MG63 (cell line): Measurements from ENCODE around the gene AGT. TPM values are rescaled to one million over a fixed set of nuclear protein-coding genes. Genes with fewer than 3 reads are reported as not detected.

Source experiments
- DNase-seq: peaks from one replicate; pipeline ENCODE4 v3.0.0-alpha.2; 2020
- H3K27me3 ChIP-seq: fragments of 250-450 bp; sonication (Bioruptor Pico); 2 replicates; pipeline ENCODE4 v1.5.1; 2020; ENCODE audit warnings: mild to moderate bottlenecking, moderate library complexity
- H3K36me3 ChIP-seq: fragments of 250-450 bp; sonication (Bioruptor Pico); 2 replicates; pipeline ENCODE4 v1.5.1; 2020; ENCODE audit warnings: mild to moderate bottlenecking, moderate library complexity
- H3K4me3 ChIP-seq: fragments of 250-450 bp; sonication (Bioruptor Pico); 2 replicates; pipeline ENCODE4 v1.5.1; 2020; ENCODE audit warnings: mild to moderate bottlenecking, moderate library complexity
- H3K9me3 ChIP-seq: fragments of 250-450 bp; sonication (Bioruptor Pico); 2 replicates; pipeline ENCODE4 v1.5.1; 2020; ENCODE audit warnings: mild to moderate bottlenecking, moderate library complexity
- total RNA-seq: library from RNA; depleted of rRNA; stranded (reverse); fragments of >200 nt; shearing (Covaris generic); gene quantifications from 2 replicates; pipeline ENCODE4 v1.2.3, GENCODE V29; 2014; ENCODE audit warnings: low replicate concordance

The AGT gene
- total RNA-seq, 1 experiment from 2014 or later: not detected

DNA sequence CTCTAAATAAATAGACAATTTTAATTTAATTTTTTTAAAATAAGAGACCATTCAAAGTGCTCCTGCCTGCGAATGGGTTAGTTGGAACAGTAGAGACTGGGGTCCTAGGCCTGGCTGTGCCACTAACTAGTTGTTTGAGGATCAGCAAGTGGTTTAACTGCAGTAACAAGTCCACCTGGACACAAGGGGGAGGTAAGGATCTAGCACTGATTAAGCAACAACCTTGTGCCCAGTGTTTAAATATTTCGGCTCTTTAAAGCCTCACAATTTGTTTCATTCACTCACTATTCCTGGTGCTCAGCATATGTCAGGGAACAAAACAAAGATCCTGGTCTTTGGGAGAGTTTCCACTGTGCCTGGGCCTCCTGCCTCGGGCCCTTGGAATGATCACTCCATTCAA, 1.6 kb upstream of the AGT start:
- DNase-seq: no peak
- Histone ChIP-seq H3K9me3 (0 out of 2 replicates have a peak, but pooled peaks cover 2% of the 10 kb centered on the region), H3K4me3 (no peak overlapping the region), H3K36me3 (no peaks in the 10 kb centered on the region), H3K27me3 (no peaks in the 10 kb centered on the region)

DNA sequence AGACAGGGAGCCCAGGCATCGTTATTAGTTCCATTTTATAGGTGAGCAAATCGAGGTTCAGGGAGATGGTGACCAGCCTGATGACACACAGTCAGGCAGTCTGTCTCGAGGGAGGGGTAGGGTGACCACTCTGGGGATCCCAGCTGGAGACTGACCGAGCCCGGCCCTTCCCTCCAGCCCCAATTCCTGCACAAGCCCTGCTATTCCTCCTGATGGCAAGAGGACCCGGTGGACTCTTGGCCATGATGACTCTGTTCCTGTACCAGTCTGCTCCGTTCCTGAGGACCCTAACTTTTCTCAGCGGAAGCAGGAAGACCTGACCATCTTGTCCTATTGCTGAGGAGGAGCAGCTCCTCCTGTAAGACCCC, 391 bp downstream of the AGT start:
- H3K4me3 ChIP-seq: no peak overlapping the region
- H3K36me3 ChIP-seq: no peaks in the 10 kb centered on the region
- no peak for DNase-seq

DNA sequence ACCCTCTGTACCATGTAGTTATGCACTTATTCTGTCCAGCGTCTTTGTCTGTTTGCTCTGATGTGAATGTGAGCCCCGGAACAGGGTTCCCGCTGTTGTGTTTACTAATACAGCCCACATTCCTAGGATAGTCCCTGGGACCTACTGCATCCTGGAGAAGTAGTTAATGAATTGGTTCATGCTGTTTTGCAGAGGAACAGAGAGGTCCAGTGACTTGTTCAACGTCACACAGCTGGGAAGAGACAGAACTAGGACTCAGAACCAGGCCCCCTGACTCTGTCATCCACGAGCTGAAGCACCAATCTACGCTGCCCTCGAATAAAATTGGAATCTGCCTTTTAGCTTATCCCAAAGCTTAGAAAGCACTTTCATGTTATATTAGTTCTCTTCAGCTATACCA, 784 bp downstream of the AGT start:
- DNase-seq: no peak
- H3K9me3 ChIP-seq: 0 out of 2 replicates have a peak, but pooled peaks cover 2% of the 10 kb centered on the region
- H3K4me3 ChIP-seq: no peak overlapping the region
- no peaks in the 10 kb centered on the region for H3K36me3 ChIP-seq
- no peaks in the 10 kb centered on the region for H3K27me3 ChIP-seq

More for the DNA sequence above, 391 bp downstream of the AGT start:
- Histone ChIP-seq H3K9me3 (0 out of 2 replicates have a peak, but pooled peaks cover 2% of the 10 kb centered on the region), H3K27me3 (no peaks in the 10 kb centered on the region)

DNA sequence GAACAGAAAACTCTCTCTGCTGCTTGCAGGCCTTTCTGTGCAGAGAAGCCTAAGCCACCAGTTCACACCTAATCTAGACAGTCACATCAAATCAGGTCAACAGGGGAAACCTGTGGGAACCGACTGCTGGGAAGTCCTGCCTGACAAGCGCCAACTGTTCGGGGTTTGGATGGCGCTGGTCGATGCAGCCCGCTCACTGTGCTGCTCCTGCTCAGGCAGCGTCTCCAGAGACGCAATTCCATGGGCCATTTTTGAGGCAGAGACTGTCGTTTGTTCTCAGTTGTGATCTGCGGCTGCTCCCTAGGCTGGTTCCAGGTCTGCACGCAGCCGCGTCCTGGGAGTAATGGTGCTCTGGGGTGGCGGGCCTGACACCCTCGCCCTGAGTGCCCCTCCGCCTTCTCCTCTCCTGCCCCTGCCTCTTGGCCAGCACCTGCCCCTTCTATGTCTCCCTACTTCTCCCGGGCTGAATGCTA, 1.4 kb downstream of the AGT start:
- DNase-seq: no peak
- no peaks in the 10 kb centered on the region for H3K27me3 ChIP-seq
- no peak overlapping the region for H3K4me3 ChIP-seq
- no peaks in the 10 kb centered on the region for H3K36me3 ChIP-seq
- 0 out of 2 replicates have a peak, but pooled peaks cover 2% of the 10 kb centered on the region for H3K9me3 ChIP-seq

DNA sequence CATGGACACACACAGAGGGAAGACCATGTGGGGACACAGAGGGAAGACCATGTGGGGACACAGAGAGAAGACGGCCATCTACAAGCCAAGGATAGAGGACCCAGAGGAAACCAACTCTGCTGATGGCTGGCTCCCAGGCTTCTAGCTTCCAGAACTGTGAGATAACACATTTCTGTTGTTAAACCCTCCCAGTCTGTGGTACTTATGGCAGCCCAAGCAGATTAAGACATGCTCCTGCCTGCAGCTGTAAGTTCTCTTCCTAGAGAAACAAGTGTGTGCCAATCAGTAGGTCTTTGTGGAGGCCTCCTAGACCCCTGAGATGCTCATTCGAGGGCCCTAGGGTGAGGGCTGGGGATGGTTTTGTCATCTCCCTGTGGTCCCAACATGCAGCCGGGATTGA, 2.7 kb downstream of the AGT start:
- Histone ChIP-seq H3K9me3 (0 out of 2 replicates have a peak, but pooled peaks cover 1% of the 10 kb centered on the region), H3K36me3 (no peaks in the 10 kb centered on the region), H3K4me3 (no peak overlapping the region), H3K27me3 (no peaks in the 10 kb centered on the region)
- no peak for DNase-seq

DNA sequence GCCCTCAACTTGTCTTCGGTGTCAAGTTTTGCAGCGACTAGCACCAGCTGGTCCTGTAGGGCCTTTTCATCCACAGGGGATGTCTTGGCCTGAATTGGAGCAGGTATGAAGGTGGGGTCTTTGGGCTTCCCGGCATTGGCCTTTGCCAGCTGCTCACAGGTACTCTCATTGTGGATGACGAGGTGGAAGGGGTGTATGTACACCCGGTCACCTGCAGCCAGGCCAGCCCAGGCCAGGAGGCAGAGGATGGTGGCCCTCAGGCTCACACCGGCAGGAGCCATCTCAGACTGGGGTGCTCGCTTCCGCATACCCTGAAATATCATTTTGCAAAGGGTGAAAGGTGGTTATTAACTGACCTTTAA, 3.4 kb downstream of the AGT start:
- no peaks in the 10 kb centered on the region for H3K27me3 ChIP-seq

DNA sequence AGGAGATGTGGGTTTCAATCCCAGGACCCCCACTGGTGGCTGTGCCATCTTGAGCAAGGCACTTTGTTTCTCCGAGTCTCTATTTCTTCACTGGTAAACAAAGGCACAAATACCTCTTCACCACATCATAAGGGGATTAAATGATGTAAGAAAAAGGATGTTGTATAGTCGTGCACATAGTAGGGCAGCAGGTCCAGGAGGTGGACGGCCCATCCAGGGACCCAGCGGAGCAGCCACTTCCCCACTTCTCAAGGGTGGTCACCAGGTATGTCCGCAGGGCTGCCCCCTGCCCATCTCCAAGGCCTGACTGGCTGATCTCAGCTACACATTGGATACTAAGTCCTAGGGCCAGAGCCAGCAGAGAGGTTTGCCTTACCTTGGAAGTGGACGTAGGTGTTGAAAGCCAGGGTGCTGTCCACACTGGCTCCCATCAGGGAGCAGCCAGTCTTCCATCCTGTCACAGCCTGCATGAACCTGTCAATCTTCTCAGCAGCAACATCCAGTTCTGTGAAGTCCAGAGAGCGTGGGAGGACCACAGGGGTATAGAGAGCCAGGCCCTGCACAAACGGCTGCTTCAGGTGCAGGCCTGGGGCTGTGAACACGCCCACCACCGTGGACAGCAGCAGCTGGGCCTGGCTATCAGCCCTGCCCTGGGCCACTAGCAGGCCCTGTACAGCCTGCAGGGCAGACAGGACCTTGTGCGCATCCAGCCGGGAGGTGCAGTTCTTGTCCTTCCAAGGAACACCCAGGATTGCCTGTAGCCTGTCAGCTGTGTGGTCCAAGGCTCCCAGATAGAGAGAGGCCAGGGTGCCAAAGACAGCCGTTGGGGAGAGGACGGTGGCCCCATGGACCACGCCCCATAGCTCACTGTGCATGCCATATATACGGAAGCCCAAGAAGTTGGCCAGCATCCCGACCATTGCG, 4.0 kb downstream of the AGT start:
- no peak for DNase-seq
- Histone ChIP-seq H3K9me3 (no peaks in the 10 kb centered on the region), H3K36me3 (no peaks in the 10 kb centered on the region), H3K27me3 (no peaks in the 10 kb centered on the region), H3K4me3 (no peak overlapping the region)

More for the DNA sequence above, 3.4 kb downstream of the AGT start:
- H3K9me3 ChIP-seq: no peaks in the 10 kb centered on the region
- H3K4me3 ChIP-seq: no peak overlapping the region
- H3K36me3 ChIP-seq: no peaks in the 10 kb centered on the region
- DNase-seq: no peak

DNA sequence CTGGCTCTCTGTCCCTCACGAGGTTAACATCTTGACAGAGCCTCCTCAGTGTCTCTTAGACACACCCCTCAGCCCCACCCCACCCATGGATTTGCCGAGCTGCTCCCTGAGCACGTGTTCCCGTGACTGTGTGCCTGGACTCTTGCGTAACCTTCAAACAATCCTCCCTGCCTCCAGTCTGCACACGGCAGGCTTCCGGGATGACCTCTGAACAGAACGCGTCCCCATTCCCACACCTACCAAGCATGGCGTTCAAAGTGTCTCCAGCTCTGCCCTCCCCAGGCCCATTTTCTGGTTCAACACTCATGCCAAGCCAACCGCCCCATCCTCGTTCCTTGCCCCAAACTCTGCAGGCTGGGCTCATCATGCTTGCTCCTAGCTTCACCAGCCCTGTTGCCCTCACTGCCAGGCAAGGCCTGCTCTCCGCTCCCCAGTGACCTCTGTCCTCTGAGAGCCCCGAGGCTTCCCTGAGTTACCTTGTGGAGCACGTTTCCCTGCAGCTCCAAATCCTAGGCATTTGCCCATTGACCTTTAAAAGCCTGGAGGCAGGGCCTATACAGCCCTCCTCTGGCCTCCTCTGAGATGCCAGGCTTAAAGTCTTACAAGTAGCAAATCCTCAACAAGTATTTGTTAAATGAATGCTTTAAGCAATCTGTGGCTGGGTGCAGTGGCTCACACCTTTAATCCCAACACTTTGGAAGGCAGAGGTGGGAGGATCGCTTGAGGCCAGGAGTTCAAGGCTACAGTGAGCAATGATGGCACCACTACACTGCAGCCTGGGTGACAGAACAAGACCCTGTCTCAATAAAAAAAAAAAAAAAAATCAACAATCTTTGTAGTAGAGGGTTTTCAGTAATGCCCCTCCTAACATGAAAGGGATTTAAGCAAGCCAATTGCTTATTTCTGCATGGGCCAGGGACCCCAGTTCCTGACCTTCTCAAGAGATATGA, 5.0 kb downstream of the AGT start:
- no peak overlapping the region for H3K4me3 ChIP-seq
- no peaks in the 10 kb centered on the region for H3K27me3 ChIP-seq
- H3K9me3 ChIP-seq: no peaks in the 10 kb centered on the region
- no peaks in the 10 kb centered on the region for H3K36me3 ChIP-seq
- DNase-seq: no peak

DNA sequence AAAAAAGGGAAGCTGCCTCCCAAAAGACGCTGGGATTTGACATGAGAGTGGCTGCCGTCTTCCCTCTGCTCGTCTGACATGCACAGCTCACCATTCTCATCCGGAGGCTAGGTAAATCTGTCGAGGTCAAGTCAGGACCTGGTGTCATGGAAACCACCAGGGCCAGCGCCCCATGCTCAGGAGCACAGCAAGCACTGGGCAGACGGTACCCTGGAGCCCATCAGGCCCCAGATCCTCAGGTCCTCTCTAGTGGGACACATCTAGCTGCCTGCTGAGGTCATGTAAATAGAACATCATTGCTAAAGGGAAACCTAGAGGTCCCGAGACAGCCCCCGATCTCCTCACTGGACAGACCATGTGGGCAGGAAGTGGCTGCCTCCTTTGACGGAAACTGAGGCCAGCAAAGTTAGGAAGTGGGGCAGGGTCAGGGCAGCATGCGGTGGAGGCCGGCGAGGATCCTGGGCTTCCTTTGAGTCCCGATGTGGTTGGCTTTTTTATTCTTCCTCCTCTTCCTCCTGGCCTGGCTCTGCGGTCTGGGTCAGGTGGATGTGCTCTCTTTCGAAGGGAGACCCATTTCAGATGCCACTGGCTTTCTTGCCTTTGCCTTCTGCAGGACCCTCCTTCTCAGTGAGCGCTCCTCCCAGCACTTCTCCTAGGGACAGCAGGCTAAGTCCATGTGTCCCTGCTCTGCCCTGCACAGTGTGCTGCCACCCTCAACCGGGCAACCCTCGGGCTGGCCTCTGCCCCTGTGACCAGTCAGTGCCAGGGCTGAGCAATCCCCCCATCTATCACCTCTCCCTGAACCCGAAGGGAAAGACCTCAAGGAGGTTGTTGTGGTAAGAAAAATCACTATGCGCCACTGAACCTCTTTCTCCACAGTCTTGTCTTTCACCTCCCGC, 5.9 kb downstream of the AGT start:
- Histone ChIP-seq H3K36me3 (no peaks in the 10 kb centered on the region), H3K4me3 (no peak overlapping the region), H3K9me3 (no peaks in the 10 kb centered on the region), H3K27me3 (no peaks in the 10 kb centered on the region)
- DNase-seq: no peak

DNA sequence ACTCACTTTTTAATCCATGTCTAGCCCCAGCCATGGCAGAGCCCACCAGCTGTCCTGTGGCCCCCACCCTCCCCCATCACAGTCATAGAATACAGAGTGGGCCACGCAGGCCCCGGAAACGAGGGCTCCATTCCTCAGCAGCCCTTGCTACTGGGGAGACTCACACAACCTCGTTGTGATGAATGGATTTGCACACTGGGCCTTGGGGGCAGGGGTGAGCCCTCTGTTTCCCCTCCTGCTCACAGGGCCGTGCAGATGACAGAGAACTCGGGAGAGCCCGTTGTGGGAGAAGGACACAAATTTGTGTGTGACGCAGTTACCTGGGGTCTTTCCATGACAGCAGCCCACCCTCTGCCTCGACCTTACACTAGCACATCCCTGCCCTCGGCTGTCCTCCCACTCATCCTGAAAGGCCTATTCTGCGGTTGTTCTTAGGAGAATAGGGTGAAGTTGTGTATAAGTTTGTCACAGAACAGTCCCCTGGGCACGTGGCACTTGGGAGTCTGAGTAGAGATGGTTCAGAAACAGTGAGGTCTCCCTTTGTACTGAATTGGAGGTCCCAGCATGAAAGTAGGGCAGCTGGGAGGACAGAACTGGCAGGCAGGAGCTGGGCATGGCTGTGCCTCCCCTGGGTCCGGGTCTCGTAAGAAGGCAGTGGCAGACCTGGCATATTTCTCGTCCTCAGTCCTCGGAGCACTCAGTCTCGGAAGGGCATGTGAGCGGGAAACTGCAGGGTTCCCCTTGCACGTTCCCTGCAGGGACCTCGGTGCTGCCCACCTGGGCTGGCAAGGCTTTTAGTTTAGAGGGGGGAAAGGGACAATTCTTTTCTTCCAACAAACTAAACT, 6.8 kb downstream of the AGT start:
- Histone ChIP-seq H3K27me3 (no peaks in the 10 kb centered on the region), H3K4me3 (no peak overlapping the region), H3K9me3 (no peaks in the 10 kb centered on the region), H3K36me3 (no peaks in the 10 kb centered on the region)
- no peak for DNase-seq

DNA sequence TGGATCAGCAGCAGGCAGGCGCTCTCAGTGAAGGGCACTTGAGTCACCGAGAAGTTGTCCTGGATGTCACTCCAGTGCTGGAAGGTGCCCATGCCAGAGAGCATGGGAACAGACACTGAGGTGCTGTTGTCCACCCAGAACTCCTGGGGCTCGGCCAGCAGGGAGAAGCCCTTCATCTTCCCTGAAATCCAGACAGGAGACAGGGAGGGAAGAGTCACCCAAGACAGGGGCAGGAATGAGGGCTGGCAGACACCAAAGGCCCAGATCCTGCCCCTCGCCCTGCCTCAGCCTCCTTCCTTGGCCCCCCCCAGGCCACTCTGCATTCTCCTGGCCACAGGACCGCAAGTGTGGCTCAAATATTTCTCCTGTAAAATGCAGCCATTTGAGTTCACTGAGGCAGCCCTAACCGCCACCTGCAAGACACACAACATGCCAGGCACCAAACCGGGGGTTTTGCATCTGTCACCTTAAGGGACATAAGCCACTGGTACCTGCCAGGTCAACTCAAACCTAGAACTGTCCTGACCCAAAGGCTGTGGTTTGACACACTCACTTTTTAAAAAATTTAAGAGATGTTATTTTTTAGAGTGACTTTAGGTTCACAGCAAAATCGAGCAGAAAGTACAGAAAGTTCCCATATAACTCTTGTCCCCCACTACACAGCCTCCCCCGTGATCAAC, 7.8 kb downstream of the AGT start:
- no peaks in the 10 kb centered on the region for H3K36me3 ChIP-seq
- no peaks in the 10 kb centered on the region for H3K9me3 ChIP-seq
- no peak overlapping the region for H3K4me3 ChIP-seq
- no peak for DNase-seq
- H3K27me3 ChIP-seq: no peaks in the 10 kb centered on the region; the same call in 1 of the 2 replicates

DNA sequence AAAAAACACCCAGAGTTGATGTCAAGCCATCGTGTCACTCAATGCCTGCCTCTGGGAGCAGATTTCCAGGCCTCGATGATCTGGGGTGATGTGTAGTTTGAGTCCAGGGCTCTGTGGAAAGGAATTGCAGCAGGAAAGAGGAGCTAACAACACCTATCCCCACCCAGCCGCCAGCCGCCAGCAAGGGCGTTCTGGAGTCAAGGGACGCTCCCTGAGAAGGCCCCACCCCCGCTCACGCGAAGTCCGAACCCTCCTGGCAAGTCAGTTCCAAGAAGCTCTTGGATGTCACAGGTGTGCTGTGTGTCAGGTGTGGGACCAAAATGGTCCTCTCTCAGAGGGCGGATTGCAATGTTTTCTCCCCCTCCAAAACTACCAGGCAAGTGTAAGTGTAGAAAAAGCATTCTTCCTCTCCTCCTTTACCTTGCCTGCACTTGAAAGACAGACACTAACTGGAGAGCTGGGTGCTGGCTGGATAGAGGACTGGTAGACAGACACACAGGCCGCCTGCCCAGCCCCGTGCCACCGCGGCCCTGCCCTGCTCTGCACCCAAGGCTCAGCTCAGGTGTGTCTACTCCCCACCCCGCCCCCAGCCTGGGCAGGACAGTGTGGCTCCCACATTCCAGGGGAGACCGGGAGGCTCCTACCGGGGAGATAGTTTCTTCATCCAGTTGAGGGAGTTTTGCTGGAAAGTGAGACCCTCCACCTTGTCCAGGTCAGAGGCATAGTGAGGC, 8.5 kb downstream of the AGT start:
- no peak for DNase-seq
- H3K4me3 ChIP-seq: no peak overlapping the region
- H3K36me3 ChIP-seq: no peaks in the 10 kb centered on the region
- no peaks in the 10 kb centered on the region; the same call in 1 of the 2 replicates for H3K27me3 ChIP-seq
- no peaks in the 10 kb centered on the region for H3K9me3 ChIP-seq

DNA sequence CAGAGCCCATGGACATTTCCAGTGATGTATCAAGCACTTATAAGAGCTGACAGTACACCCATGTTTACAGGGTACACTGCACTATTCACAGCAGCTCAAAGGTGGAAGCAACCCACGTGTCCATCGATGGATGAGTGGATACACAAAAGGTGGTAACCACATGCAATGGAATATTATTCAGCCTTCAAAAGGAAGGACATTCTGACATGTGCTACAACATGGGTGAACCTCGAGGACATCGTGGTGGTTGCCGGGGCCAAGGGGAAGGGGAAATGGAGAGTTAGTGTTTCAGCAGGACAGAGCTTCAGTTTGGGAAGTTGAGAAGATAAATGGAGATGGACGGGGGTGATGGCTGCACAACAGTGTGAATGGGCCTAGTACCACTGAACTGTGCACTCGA, 9.1 kb downstream of the AGT start:
- Histone ChIP-seq H3K36me3 (no peaks in the 10 kb centered on the region), H3K9me3 (no peaks in the 10 kb centered on the region), H3K27me3 (no peaks in the 10 kb centered on the region; the same call in 1 of the 2 replicates), H3K4me3 (no peak overlapping the region)
- no peak for DNase-seq

DNA sequence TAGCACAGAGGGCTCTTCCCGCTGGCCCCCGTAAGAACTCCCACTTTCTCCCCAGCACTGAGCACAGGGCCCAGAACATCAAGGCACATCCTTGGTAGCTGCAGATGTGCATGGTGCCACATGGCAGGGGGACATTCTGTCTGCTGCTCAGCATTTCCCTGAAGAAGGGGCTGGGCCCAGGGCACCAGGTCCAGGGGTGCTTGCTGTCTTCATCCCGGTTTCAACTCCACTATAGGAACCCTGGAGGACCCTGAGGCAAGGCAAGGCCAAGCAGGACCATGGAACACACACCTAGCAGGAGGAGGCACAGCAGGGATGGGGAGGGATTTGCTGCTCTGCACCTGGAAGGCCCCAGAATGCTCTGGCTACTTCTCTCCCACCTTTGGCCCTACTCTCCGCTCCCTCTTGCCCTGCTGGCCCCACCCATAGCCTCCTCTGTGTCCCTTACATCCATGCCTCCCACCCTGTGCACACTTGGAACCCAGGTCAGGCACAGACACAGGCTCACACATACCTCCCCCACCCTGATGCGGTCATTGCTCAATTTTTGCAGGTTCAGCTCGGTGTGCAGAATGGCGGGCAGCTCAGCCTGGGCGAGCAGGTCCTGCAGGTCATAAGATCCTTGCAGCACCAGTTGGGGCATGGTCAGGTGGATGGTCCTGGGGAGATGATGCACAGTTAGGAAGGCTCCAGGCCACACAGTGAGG, 10.1 kb downstream of the AGT start:
- Histone ChIP-seq H3K9me3 (no peaks in the 10 kb centered on the region), H3K27me3 (no peaks in the 10 kb centered on the region; the same call in 1 of the 2 replicates), H3K4me3 (no peak overlapping the region), H3K36me3 (no peaks in the 10 kb centered on the region)
- no peak for DNase-seq
